GM23338 (cell line): ENCODE data around the gene KRTAP10-6. TPM values are rescaled to one million over a fixed set of nuclear protein-coding genes. Genes with fewer than 3 reads are reported as not detected.

Experiments
- ATAC-seq: fragments of 200-7000 bp; cut with Tn5 transposase; 3 replicates; pipeline ENCODE4 v1.9.1; 2020
- DNase-seq: peaks from one replicate; pipeline ENCODE4 v3.0.0-alpha.2; 2015; ENCODE audit warnings: low spot score
- H2AFZ ChIP-seq: fragments of 200-600 bp; sonication (generic); 2 replicates; pipeline ENCODE4 v1.8.0; 2016; ENCODE audit warnings: antibody characterized with exemption, mild to moderate bottlenecking, moderate library complexity
- H3F3A ChIP-seq: fragments of 200-600 bp; sonication (generic); replicated peaks from 2 replicates; pipeline ENCODE4 v1.8.0; 2017; ENCODE audit warnings: antibody characterized with exemption, mixed run types, low read depth
- H3K27ac ChIP-seq: fragments of 200-600 bp; sonication (generic); 2 replicates; pipeline ENCODE4 v1.6.1; 2016; ENCODE audit warnings: low read depth
- H3K27me3 ChIP-seq: fragments of 200-600 bp; sonication (generic); 2 replicates; pipeline ENCODE4 v1.8.0; 2016; ENCODE audit warnings: mild to moderate bottlenecking, mixed run types, moderate library complexity; ENCODE audit not compliant: insufficient read depth
- H3K36me3 ChIP-seq: fragments of 200-600 bp; sonication (generic); 2 replicates; pipeline ENCODE4 v1.8.0; 2016; ENCODE audit warnings: mild to moderate bottlenecking; ENCODE audit not compliant: insufficient read depth
- H3K4me1 ChIP-seq: fragments of 200-600 bp; sonication (generic); 2 replicates; pipeline ENCODE4 v1.8.0; 2016; ENCODE audit warnings: mild to moderate bottlenecking, moderate library complexity; ENCODE audit not compliant: insufficient read depth
- H3K4me2 ChIP-seq: fragments of 200-600 bp; sonication (generic); 2 replicates; pipeline ENCODE4 v1.7.1; 2017; ENCODE audit warnings: mixed run types
- H3K4me3 ChIP-seq: fragments of 200-600 bp; sonication (generic); 2 replicates; pipeline ENCODE4 v1.6.1; 2016; ENCODE audit warnings: mixed run types
- H3K79me2 ChIP-seq: fragments of 200-600 bp; sonication (generic); replicated peaks from 2 replicates; pipeline ENCODE4 v1.8.0; 2017; ENCODE audit warnings: mild to moderate bottlenecking; ENCODE audit not compliant: insufficient read depth
- H3K9me2 ChIP-seq: fragments of 200-600 bp; sonication (generic); 2 replicates; pipeline ENCODE4 v1.8.0; 2017; ENCODE audit not compliant: insufficient read depth
- H4K20me1 ChIP-seq: fragments of 200-600 bp; sonication (generic); replicated peaks from 2 replicates; pipeline ENCODE4 v1.8.0; 2017; ENCODE audit warnings: mild to moderate bottlenecking; ENCODE audit not compliant: insufficient read depth
- H3K27ac Mint-ChIP-seq: 2 replicates; pipeline ENCODE4 v1.8.0; 2020; ENCODE audit warnings: inconsistent platforms, mild to moderate bottlenecking, moderate library complexity, mixed read lengths
- H3K27me3 Mint-ChIP-seq: 3 replicates; pipeline ENCODE4 v1.8.0; 2022; ENCODE audit warnings: low read depth, mild to moderate bottlenecking, moderate library complexity, mixed read lengths, inconsistent platforms; ENCODE audit not compliant: insufficient read depth, poor library complexity
- H3K36me3 Mint-ChIP-seq: 3 replicates; pipeline ENCODE4 v1.8.0; 2021; ENCODE audit warnings: low read depth, mild to moderate bottlenecking, inconsistent platforms, moderate library complexity, mixed read lengths
- H3K4me1 Mint-ChIP-seq: 3 replicates; pipeline ENCODE4 v1.8.0; 2020; ENCODE audit warnings: mild to moderate bottlenecking, inconsistent platforms, mixed read lengths
- H3K4me3 Mint-ChIP-seq: 3 replicates; pipeline ENCODE4 v1.8.0; 2021; ENCODE audit warnings: moderate library complexity, mild to moderate bottlenecking, inconsistent platforms, mixed read lengths
- H3K9me3 Mint-ChIP-seq: 3 replicates; pipeline ENCODE4 v1.8.0; 2020; ENCODE audit warnings: moderate library complexity, mild to moderate bottlenecking, inconsistent platforms, mixed read lengths
- CREB1 ChIP-seq: fragments of 250-450 bp; sonication (Bioruptor Pico); IDR thresholded peaks from 2 replicates; pipeline ENCODE4 v1.5.0; 2020; ENCODE audit warnings: low read depth, mild to moderate bottlenecking, moderate library complexity
- EZH2 ChIP-seq: fragments of 200-600 bp; sonication (generic); IDR thresholded peaks from one replicate; pipeline ENCODE4 v1.8.0; 2017; ENCODE audit warnings: antibody characterized with exemption, mild to moderate bottlenecking, low read depth; ENCODE audit not compliant: unreplicated experiment
- JUNB ChIP-seq: IDR thresholded peaks from one replicate; pipeline ENCODE4 v1.6.1; 2016; ENCODE audit warnings: antibody characterized with exemption; ENCODE audit not compliant: unreplicated experiment
- POLR2AphosphoS5 ChIP-seq: IDR thresholded peaks from 2 replicates; pipeline ENCODE4 v1.6.1; 2016; ENCODE audit warnings: antibody characterized with exemption, low read depth
- REST ChIP-seq: IDR thresholded peaks from one replicate; pipeline ENCODE4 v1.6.1; 2018; ENCODE audit warnings: antibody characterized with exemption; ENCODE audit not compliant: unreplicated experiment
- ZNF114 ChIP-seq: fragments of 250-450 bp; sonication (Bioruptor Pico); IDR thresholded peaks from 2 replicates; pipeline ENCODE4 v1.5.0; 2020; ENCODE audit warnings: mild to moderate bottlenecking, moderate library complexity
- ZNF462 ChIP-seq: fragments of 250-450 bp; sonication (Bioruptor Pico); IDR thresholded peaks from 2 replicates; pipeline ENCODE4 v1.5.0; 2020; ENCODE audit warnings: mild to moderate bottlenecking, moderate library complexity
- polyA plus RNA-seq: library from polyadenylated mRNA; unstranded; fragments of >200 nt; fragmentation: Nextera tagmentation; extraction: Ambion mirVana; gene quantifications from 2 replicates; pipeline ENCODE4 v1.2.1, GENCODE V29; 2016
- total RNA-seq: library from RNA; depleted of rRNA; stranded (reverse); fragments of >200 nt; shearing (Covaris generic); gene quantifications from 2 replicates; pipeline ENCODE4 v1.2.3, GENCODE V29; 2014
- TF ChIP-seq, protein P1 (sequence below), 2 experiments: fragments of 200-600 bp in 1 of 2; sonication (generic) in 1 of 2; conservative IDR thresholded peaks; 2 replicates each; pipeline versions ENCODE4 v1.5.1 to v1.6.1; 2016 to 2017; ENCODE audit warnings: antibody characterized with exemption in 2 of 2, low read depth in 2 of 2, mild to moderate bottlenecking in 2 of 2, moderate library complexity in 1 of 2
- TF ChIP-seq, protein P2 (sequence below): IDR thresholded peaks from 2 replicates; pipeline ENCODE4 v1.6.1; 2016; ENCODE audit warnings: antibody characterized with exemption

The KRTAP10-6 gene
- total and polyA plus RNA-seq, 2 experiments from 2014 or later, result not detected

- TF ChIP-seq POLR2AphosphoS5 (no peak), ZNF114 (CRISPR knock-in tag) (no peak), REST (no peak)
Measured at GRCh38 chr21:44606495-44606894, 14.2 kb upstream of the KRTAP10-6 start (continued).

- H3K9me3 Mint-ChIP-seq, result peaks cover 8% of the 10 kb centered on the region
- no peak for ATAC-seq
- no peak overlapping the region; the same call in 1 of the 2 replicates for H2AFZ ChIP-seq
Measured at GRCh38 chr21:44603911-44604310, 11.6 kb upstream of the KRTAP10-6 start.

More at GRCh38 chr21:44603911-44604310, 11.6 kb upstream of the KRTAP10-6 start:
- TF ChIP-seq EZH2, result no peak
- TF ChIP-seq, protein P1, sequence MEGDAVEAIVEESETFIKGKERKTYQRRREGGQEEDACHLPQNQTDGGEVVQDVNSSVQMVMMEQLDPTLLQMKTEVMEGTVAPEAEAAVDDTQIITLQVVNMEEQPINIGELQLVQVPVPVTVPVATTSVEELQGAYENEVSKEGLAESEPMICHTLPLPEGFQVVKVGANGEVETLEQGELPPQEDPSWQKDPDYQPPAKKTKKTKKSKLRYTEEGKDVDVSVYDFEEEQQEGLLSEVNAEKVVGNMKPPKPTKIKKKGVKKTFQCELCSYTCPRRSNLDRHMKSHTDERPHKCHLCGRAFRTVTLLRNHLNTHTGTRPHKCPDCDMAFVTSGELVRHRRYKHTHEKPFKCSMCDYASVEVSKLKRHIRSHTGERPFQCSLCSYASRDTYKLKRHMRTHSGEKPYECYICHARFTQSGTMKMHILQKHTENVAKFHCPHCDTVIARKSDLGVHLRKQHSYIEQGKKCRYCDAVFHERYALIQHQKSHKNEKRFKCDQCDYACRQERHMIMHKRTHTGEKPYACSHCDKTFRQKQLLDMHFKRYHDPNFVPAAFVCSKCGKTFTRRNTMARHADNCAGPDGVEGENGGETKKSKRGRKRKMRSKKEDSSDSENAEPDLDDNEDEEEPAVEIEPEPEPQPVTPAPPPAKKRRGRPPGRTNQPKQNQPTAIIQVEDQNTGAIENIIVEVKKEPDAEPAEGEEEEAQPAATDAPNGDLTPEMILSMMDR (conservative IDR thresholded peaks at IDR 0.05; ENCODE audit: low read depth in 2 of 2), result no peak
- TF ChIP-seq ZNF462, result no peak
- no peak for TF ChIP-seq JUNB
- no peak for TF ChIP-seq POLR2AphosphoS5
- TF ChIP-seq, protein P2, sequence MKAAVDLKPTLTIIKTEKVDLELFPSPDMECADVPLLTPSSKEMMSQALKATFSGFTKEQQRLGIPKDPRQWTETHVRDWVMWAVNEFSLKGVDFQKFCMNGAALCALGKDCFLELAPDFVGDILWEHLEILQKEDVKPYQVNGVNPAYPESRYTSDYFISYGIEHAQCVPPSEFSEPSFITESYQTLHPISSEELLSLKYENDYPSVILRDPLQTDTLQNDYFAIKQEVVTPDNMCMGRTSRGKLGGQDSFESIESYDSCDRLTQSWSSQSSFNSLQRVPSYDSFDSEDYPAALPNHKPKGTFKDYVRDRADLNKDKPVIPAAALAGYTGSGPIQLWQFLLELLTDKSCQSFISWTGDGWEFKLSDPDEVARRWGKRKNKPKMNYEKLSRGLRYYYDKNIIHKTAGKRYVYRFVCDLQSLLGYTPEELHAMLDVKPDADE, result no peak
- TF ChIP-seq ZNF114 (CRISPR knock-in tag), result no peak
- no peak for TF ChIP-seq CREB1
- no peak for DNase-seq
- Histone ChIP-seq H4K20me1 (no peaks in the 10 kb centered on the region), H3K4me3 (no peak overlapping the region), H3F3A (no peaks in the 10 kb centered on the region), H3K27ac (no peak overlapping the region), H3K27me3 (no peaks in the 10 kb centered on the region), H3K4me2 (no peak overlapping the region), H3K4me1 (no peaks in the 10 kb centered on the region), H3K79me2 (no peaks in the 10 kb centered on the region), H3K9me2 (no peaks in the 10 kb centered on the region), H3K36me3 (no peaks in the 10 kb centered on the region)
- Mint-ChIP-seq H3K4me1 (peaks cover 10% of the 10 kb centered on the region; the same call in 2 of the 3 replicates), H3K36me3 (no peaks in the 10 kb centered on the region; the same call in 1 of the 3 replicates), H3K4me3 (no peak overlapping the region), H3K27ac (no peak overlapping the region), H3K27me3 (peaks cover 11% of the 10 kb centered on the region)
